A549 (cell line): Measurements from ENCODE around the gene CYP1B1. TPM values are rescaled to one million over a fixed set of nuclear protein-coding genes. Genes with fewer than 3 reads are reported as not detected.

Source experiments
- ATAC-seq, 2 experiments: fragments of 200-7000 bp in 1 of 2; fragments of >200 bp in 1 of 2; cut with Nextera tagmentation in 1 of 2; cut with Tn5 transposase in 1 of 2; 3 replicates each; pipeline versions ENCODE4 v1.8.0 to v1.9.1; 2018 to 2020; ENCODE audit warnings: mild to moderate bottlenecking in 1 of 2, moderate library complexity in 1 of 2
- CTCF ChIA-PET: fragments of 300-600 bp; sonication (Branson Sonifier 250); formaldehyde crosslinking; extraction: SDS; loops from one replicate; lab custom pipeline; 2021; ENCODE audit warnings: antibody characterized with exemption, inconsistent platforms; lab: Yijun Ruan, JAX
- POLR2A ChIA-PET: fragments of 350-600 bp; formaldehyde crosslinking; extraction: SDS; loops from one replicate; lab custom pipeline; 2021; ENCODE audit warnings: antibody characterized with exemption, inconsistent platforms; lab: Yijun Ruan, JAX
- DNase-seq, 2 experiments: peaks; one replicate each; pipeline versions ENCODE4 v3.0.0 to v3.0.0-alpha.2; 2011 to 2016; ENCODE audit warnings: low read depth in 1 of 2, low spot score in 1 of 2
- FAIRE-seq: peaks from 2 replicates; lab custom pipeline; 2011; peaks lifted over from hg19 to GRCh38; lab: Jason Lieb, UNC
- H3K27ac ChIP-seq, 2 experiments: fragments of >200 bp; sonication (Bioruptor Twin); formaldehyde crosslinking; 3 replicates each; pipeline ENCODE4 v1.5.1; 2016 to 2017
- H3K4me1 ChIP-seq: fragments of >200 bp; sonication (Bioruptor Twin); formaldehyde crosslinking; 3 replicates; pipeline ENCODE4 v1.6.1; 2016
- H3K4me2 ChIP-seq: fragments of >200 bp; sonication (Bioruptor Twin); formaldehyde crosslinking; 3 replicates; pipeline ENCODE4 v1.6.1; 2016
- H3K4me3 ChIP-seq: fragments of >200 bp; sonication (Bioruptor Twin); formaldehyde crosslinking; 3 replicates; pipeline ENCODE4 v1.5.1; 2016
- H3K9me3 ChIP-seq: fragments of >200 bp; sonication (Bioruptor Twin); formaldehyde crosslinking; 3 replicates; pipeline ENCODE4 v1.6.1; 2016
- BCL3 ChIP-seq: fragments of >200 bp; sonication (Bioruptor Twin); formaldehyde crosslinking; IDR thresholded peaks from 3 replicates; pipeline ENCODE4 v1.6.1; 2016
- BHLHE40 ChIP-seq: IDR thresholded peaks from 2 replicates; pipeline ENCODE4 v1.6.1; 2012; ENCODE audit warnings: low read depth, low read length, inconsistent platforms
- CBX2 ChIP-seq: fragments of 200-600 bp; sonication (generic); IDR thresholded peaks from 2 replicates; pipeline ENCODE4 v1.6.1; 2016; ENCODE audit warnings: low read depth, mild to moderate bottlenecking, borderline replicate concordance
- CHD2 ChIP-seq: fragments of 150-350 bp; IDR thresholded peaks from 2 replicates; pipeline ENCODE4 v1.6.1; 2014; ENCODE audit warnings: low read length; ENCODE audit not compliant: partially characterized antibody
- ESRRA ChIP-seq: fragments of 150-350 bp; IDR thresholded peaks from 2 replicates; pipeline ENCODE4 v1.6.1; 2014; ENCODE audit warnings: mild to moderate bottlenecking, low read length, borderline replicate concordance
- FOSL2 ChIP-seq, 2 experiments: fragments of 450-650 bp in 1 of 2; fragments of >200 bp in 1 of 2; sonication (Bioruptor Twin) in 1 of 2; formaldehyde crosslinking; IDR thresholded peaks; 2 replicates each; pipeline versions ENCODE4 v1.5.0 to v1.6.1; 2016 to 2020; ENCODE audit warnings: mild to moderate bottlenecking in 1 of 2, moderate library complexity in 1 of 2
- JUN ChIP-seq, 2 experiments: fragments of >200 bp; sonication (Bioruptor Twin); formaldehyde crosslinking; IDR thresholded peaks; 2 replicates in 1 of 2; 3 replicates in 1 of 2; pipeline ENCODE4 v1.6.1; 2016 to 2017
- MYC ChIP-seq: IDR thresholded peaks from 2 replicates; pipeline ENCODE4 v1.6.1; 2012; ENCODE audit warnings: mild to moderate bottlenecking, inconsistent platforms, low read length, improper control_type of control experiment, borderline replicate concordance
- PBX3 ChIP-seq: IDR thresholded peaks from 2 replicates; pipeline ENCODE4 v1.6.1; 2012
- PHF8 ChIP-seq: fragments of 200-600 bp; sonication (generic); IDR thresholded peaks from 2 replicates; pipeline ENCODE4 v1.6.1; 2016; ENCODE audit warnings: low read depth, mild to moderate bottlenecking, antibody characterized with exemption, moderate library complexity, borderline replicate concordance
- RARB ChIP-seq: fragments of 250-450 bp; sonication (Bioruptor Pico); IDR thresholded peaks from 2 replicates; pipeline ENCODE4 v1.8.0; 2021; ENCODE audit warnings: mild to moderate bottlenecking, moderate library complexity
- REST ChIP-seq: fragments of 200-600 bp; sonication (generic); IDR thresholded peaks from 2 replicates; pipeline ENCODE4 v1.6.1; 2016; ENCODE audit warnings: antibody characterized with exemption, mild to moderate bottlenecking, moderate library complexity
- RFX5 ChIP-seq: fragments of 450-650 bp; IDR thresholded peaks from 2 replicates; pipeline ENCODE4 v1.7.1; 2014; ENCODE audit warnings: antibody characterized with exemption, mild to moderate bottlenecking, moderate library complexity
- SREBF2 ChIP-seq: fragments of 450-650 bp; IDR thresholded peaks from 2 replicates; pipeline ENCODE4 v1.6.1; 2014; ENCODE audit warnings: mild to moderate bottlenecking, moderate library complexity
- TP53 ChIP-seq: fragments of 250-450 bp; sonication (Bioruptor Pico); IDR thresholded peaks from 2 replicates; pipeline ENCODE4 v1.5.0; 2021; ENCODE audit warnings: mild to moderate bottlenecking, moderate library complexity
- WGBS: methylation state at CpG from one replicate; pipeline ENCODE4 v1.1.6; 2017; ENCODE audit errors: missing lambda C conversion rate; 5-methylcytosine and 5-hydroxymethylcytosine counted together
- polyA plus RNA-seq, 4 experiments: library from polyadenylated mRNA; depleted of rRNA in 3 of 4; stranded (reverse); fragments of >200 nt; fragmentation: RNase III in 1 of 4; extraction: RNeasy Plus Mini Kit Qiagen cat#74134 plus additional on column Dnase treatment in 1 of 4; gene quantifications; 2 replicates in 3 of 4; 3 replicates in 1 of 4; pipeline ENCODE4 v1.2.3, GENCODE V29; 2011 to 2017

CYP1B1 gene
- polyA plus RNA-seq, 2 of the 4 experiments (the other 2 are of a cell fraction): 5.3 to 13.2 TPM

- CTCF ChIA-PET: interaction anchor here (0.6 to 1.5 kb wide), 4 partner anchors 11 to 154 kb away, joined by 3 to 5 read pairs (median 3); partner anchors contain the start of gene CYP1B1
- no peak overlapping the region for H3K27ac ChIP-seq
- POLR2A ChIA-PET: no interaction called here
- H3K4me3 ChIP-seq: no peak overlapping the region
- FAIRE-seq (no peak), ATAC-seq (peak in 1 of 2 experiments; percentile 53; a peak in 1 of 6 replicates), DNase-seq (no peak)
- H3K4me2 ChIP-seq: no peak overlapping the region
- H3K4me1 ChIP-seq: peaks cover 5% of the 10 kb centered on the region; the same call in 2 of the 3 replicates
- WGBS: 71% methylated on average over 5 of the region's 5 CpGs
- no peaks in the 10 kb centered on the region for H3K9me3 ChIP-seq
- TF ChIP-seq BCL3 (no peak), FOSL2 (IDR thresholded peaks at IDR 0.05) (no peak), FOSL2 (CRISPR knock-in tag; IDR thresholded peaks at IDR 0.05) (no peak), RARB (CRISPR knock-in tag) (no peak), JUN (IDR thresholded peaks at IDR 0.05) (no peak), BHLHE40 (no peak), RFX5 (no peak), CHD2 (no peak), MYC (no peak), PBX3 (no peak), CBX2 (no peak), SREBF2 (no peak), TP53 (CRISPR knock-in tag) (no peak)
Measured at GRCh38 chr2:38120829-38121228, 44.9 kb upstream of the CYP1B1 start.

GRCh38 chr2:38120264-38120592 is 44.3 kb upstream of the CYP1B1 start:
- ATAC-seq: no peak
- no peak overlapping the region for H3K4me2 ChIP-seq
- no peak overlapping the region for H3K4me3 ChIP-seq
- 82% methylated on average over 2 of the region's 2 CpGs for WGBS
- no peak for FAIRE-seq
- TF ChIP-seq ESRRA (no peak), PHF8 (no peak)
- no peaks in the 10 kb centered on the region for H3K9me3 ChIP-seq
- DNase-seq: no peak
- peaks cover 8% of the 10 kb centered on the region; the same call in 2 of the 3 replicates for H3K4me1 ChIP-seq
- ChIA-PET POLR2A (no interaction called here), CTCF (interaction anchor here (0.5 to 1.0 kb wide), 3 partner anchors 44 to 127 kb away, joined by 3 read pairs; partner anchors contain the start of gene CYP1B1)
- H3K27ac ChIP-seq: no peak overlapping the region

- peak overlapping the region in 1 of 2 experiments; percentile 5; a peak in 1 of 6 replicates for H3K27ac ChIP-seq
- DNase-seq (peak in 1 of 2 experiments; percentile 35), ATAC-seq (no peak), FAIRE-seq (no peak)
- ChIA-PET POLR2A (no interaction called here), CTCF (interaction anchor here (0.7 to 1.9 kb wide), 8 partner anchors 10 to 158 kb away, joined by 3 to 14 read pairs (median 6); no protein-coding TSS in a partner anchor)
- H3K4me1 ChIP-seq: peaks cover 8% of the 10 kb centered on the region; the same call in 2 of the 3 replicates
- H3K9me3 ChIP-seq: peaks cover 2% of the 10 kb centered on the region; the same call in 1 of the 3 replicates
- H3K4me3 ChIP-seq: no peak overlapping the region
- TF ChIP-seq FOSL2 (IDR thresholded peaks at IDR 0.05) (no peak), FOSL2 (CRISPR knock-in tag; IDR thresholded peaks at IDR 0.05) (peak; percentile 17; the same call in 1 of the 2 replicates), REST (no peak)
- 61% methylated on average over 3 of the region's 3 CpGs for WGBS
- no peak overlapping the region for H3K4me2 ChIP-seq
Measured at GRCh38 chr2:38116762-38117161, 40.8 kb upstream of the CYP1B1 start.
